Activated naive CD8-positive, alpha-beta T cell treated with anti-CD3 and anti-CD28 coated beads, Interleukin-2, amount 50 U/mL, for 24 hours (primary cell): ENCODE data around the gene MYADM.
A peak's percentile ranks its signal among the peaks of the same experiment; 100 is the strongest.

Experiments used
- ATAC-seq: fragments of 150-1000 bp; cut with Tn5 transposase; one replicate; pipeline ENCODE4 v1.10.0; 2021
- DNase-seq: peaks from one replicate; pipeline ENCODE4 v3.0.0; 2021
- H3K27ac Mint-ChIP-seq: one replicate; pipeline ENCODE4 v1.8.0; 2021; ENCODE audit warnings: mild to moderate bottlenecking, mixed read lengths
- H3K27me3 Mint-ChIP-seq: one replicate; pipeline ENCODE4 v1.8.0; 2021; ENCODE audit warnings: mixed read lengths
- H3K36me3 Mint-ChIP-seq: one replicate; pipeline ENCODE4 v1.8.0; 2021; ENCODE audit warnings: low read depth, mixed read lengths
- H3K4me1 Mint-ChIP-seq: one replicate; pipeline ENCODE4 v1.8.0; 2021; ENCODE audit warnings: mixed read lengths
- H3K4me3 Mint-ChIP-seq: one replicate; pipeline ENCODE4 v1.8.0; 2021; ENCODE audit warnings: mild to moderate bottlenecking, moderate library complexity, mixed read lengths
- H3K9me3 Mint-ChIP-seq: one replicate; pipeline ENCODE4 v1.8.0; 2021; ENCODE audit warnings: mixed read lengths

The MYADM gene

GRCh38 chr19:53908106-53908934, 40.6 kb downstream of the MYADM start:
- Mint-ChIP-seq H3K4me3 (peak overlapping the region; percentile 13), H3K36me3 (no peaks in the 10 kb centered on the region), H3K9me3 (no peaks in the 10 kb centered on the region), H3K4me1 (peaks cover 17% of the 10 kb centered on the region), H3K27ac (no peak overlapping the region), H3K27me3 (peaks cover 78% of the 10 kb centered on the region)
- DNase-seq = peak; percentile 55
- peak; percentile 90 for ATAC-seq

- Mint-ChIP-seq H3K27ac (no peak within 1 kb of the TSS), H3K4me1 (peaks cover 17% of the 10 kb centered on the region)
- no peak for ATAC-seq
Measured at GRCh38 chr19:53908935-53909415, 41.3 kb downstream of the MYADM start, which contains the start of gene CACNG7. TSS of gene CACNG7 (plus strand) at chr19:53909278. CDS start at chr19:53912832, 3,554 bp downstream.

DNA sequence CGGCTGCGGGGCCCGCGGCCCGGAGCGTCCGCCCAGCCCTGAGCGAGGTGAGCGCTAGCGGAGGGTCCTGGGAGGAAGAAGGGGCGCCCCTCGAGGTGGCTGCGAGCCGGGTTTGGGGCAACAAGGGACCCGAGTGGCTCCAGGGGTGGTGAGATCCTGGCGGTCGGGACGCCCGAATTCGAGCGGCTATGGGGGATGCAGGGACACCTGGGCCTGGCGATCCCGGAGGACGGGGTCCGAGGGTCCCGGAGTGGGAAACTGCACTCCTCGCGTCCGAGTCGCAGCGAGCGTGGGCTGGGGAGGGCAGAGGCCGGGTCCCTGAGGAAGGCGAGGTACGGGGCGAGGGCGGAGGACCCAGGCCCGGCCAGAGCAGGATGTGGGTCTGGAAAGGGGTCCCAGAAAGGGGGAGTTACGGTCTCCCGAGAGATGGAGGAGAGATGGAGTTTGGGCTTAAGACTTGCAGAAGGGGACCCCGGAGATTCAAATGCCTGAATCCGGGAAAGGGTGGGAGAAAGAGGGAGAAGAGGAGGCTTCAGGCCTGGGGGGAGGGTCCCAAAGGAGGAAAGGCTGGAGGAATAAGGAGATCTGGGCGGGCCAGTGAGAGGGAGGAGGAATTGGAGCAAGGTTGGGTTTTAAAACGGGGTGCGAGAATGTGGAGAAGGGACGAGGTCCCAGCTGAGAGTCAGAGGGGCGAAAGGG, 41.9 kb downstream of the MYADM start:
- H3K27me3 Mint-ChIP-seq = peaks cover 69% of the 10 kb centered on the region
- DNase-seq (no peak), ATAC-seq (no peak)
- H3K27ac Mint-ChIP-seq = no peak overlapping the region
- H3K4me1 Mint-ChIP-seq = peaks cover 17% of the 10 kb centered on the region
- H3K36me3 Mint-ChIP-seq = no peaks in the 10 kb centered on the region
- no peaks in the 10 kb centered on the region for H3K9me3 Mint-ChIP-seq
- no peak overlapping the region for H3K4me3 Mint-ChIP-seq

More at GRCh38 chr19:53908935-53909415, 41.3 kb downstream of the MYADM start, which contains the start of gene CACNG7:
- Mint-ChIP-seq H3K4me3 (peak within 1 kb of the TSS; percentile 13), H3K9me3 (no peaks in the 10 kb centered on the region), H3K27me3 (peaks cover 72% of the 10 kb centered on the region), H3K36me3 (no peaks in the 10 kb centered on the region)
- no peak for DNase-seq

DNA sequence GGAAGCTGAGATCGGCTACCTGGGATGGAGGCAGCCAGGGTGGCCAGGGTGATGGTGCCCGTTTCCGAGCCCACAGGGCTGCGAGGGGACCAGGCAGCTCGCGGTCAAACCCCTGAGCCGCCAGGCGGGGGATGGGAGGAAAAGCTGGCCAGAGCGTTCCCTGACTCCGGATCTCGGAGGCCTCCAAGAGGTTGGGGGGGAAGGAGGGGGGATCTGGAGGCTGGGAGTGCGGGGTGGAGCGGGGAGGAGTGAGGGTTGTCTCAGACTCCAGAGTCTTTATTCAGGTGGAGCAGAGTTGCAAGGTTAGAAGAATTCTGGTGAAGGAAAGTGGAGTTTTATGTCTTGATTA, 42.5 kb downstream of the MYADM start:
- Mint-ChIP-seq H3K36me3 (no peaks in the 10 kb centered on the region), H3K27ac (no peak overlapping the region), H3K4me3 (no peak overlapping the region), H3K4me1 (peaks cover 17% of the 10 kb centered on the region), H3K9me3 (no peaks in the 10 kb centered on the region), H3K27me3 (peaks cover 74% of the 10 kb centered on the region)
- DNase-seq (no peak), ATAC-seq (no peak)

DNA sequence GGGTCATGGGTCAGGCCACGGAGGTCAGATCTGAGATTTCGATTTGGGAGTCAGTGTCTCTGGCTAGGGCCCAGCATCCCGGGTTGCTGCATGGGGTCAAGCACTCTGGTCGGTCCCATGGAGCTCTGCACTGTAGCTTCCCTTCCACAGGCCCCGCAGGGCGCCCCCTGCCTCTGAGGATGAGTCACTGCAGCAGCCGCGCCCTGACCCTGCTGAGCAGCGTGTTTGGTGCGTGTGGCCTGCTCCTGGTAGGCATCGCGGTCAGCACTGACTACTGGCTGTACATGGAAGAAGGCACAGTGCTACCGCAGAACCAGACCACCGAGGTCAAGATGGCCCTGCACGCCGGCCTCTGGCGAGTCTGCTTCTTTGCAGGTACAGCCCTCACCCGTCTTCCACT, 45.0 kb downstream of the MYADM start:
- H3K9me3 Mint-ChIP-seq = no peaks in the 10 kb centered on the region
- DNase-seq (peak; percentile 11), ATAC-seq (no peak)
- peaks cover 7% of the 10 kb centered on the region for H3K4me1 Mint-ChIP-seq
- H3K36me3 Mint-ChIP-seq = no peaks in the 10 kb centered on the region
- H3K4me3 Mint-ChIP-seq = no peak overlapping the region
- peaks cover 57% of the 10 kb centered on the region for H3K27me3 Mint-ChIP-seq
- H3K27ac Mint-ChIP-seq = no peak overlapping the region

- Mint-ChIP-seq H3K4me1 (no peaks in the 10 kb centered on the region), H3K36me3 (no peaks in the 10 kb centered on the region), H3K27ac (no peak overlapping the region), H3K27me3 (peaks cover 39% of the 10 kb centered on the region), H3K9me3 (no peaks in the 10 kb centered on the region), H3K4me3 (no peak overlapping the region)
- DNase-seq (no peak), ATAC-seq (no peak)
Measured at GRCh38 chr19:53915000-53915399, 47.3 kb downstream of the MYADM start.

GRCh38 chr19:53916004-53916403, 48.3 kb downstream of the MYADM start:
- Mint-ChIP-seq H3K27ac (no peak overlapping the region), H3K36me3 (no peaks in the 10 kb centered on the region), H3K4me1 (no peaks in the 10 kb centered on the region), H3K4me3 (no peak overlapping the region), H3K27me3 (peaks cover 30% of the 10 kb centered on the region), H3K9me3 (no peaks in the 10 kb centered on the region)
- ATAC-seq (no peak), DNase-seq (no peak)

DNA sequence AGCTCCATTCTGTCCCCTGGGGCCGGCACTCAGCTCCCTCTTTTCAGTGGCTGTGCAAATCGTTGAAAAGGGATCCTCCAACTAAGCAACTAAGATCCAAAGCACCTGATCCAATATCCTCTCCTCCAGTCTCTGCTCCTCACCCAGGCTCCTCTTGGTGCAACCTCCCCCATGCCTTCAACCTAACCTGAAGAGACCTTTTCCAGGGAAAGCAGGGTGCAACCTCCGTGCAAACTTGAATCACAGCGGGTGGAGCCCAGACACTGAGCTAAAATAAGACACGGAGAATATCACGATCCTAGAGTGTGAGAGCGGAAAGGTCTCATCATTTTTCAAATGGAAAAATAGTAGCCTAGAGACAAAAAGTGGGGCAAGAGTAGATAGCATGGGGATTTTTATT, 49.7 kb downstream of the MYADM start:
- ATAC-seq (no peak), DNase-seq (no peak)
- H3K27ac Mint-ChIP-seq = no peak overlapping the region
- no peaks in the 10 kb centered on the region for H3K9me3 Mint-ChIP-seq
- no peaks in the 10 kb centered on the region for H3K36me3 Mint-ChIP-seq
- H3K4me1 Mint-ChIP-seq = no peaks in the 10 kb centered on the region
- no peak overlapping the region for H3K4me3 Mint-ChIP-seq
- peaks cover 16% of the 10 kb centered on the region for H3K27me3 Mint-ChIP-seq
